CD4-positive, alpha-beta T cell (primary cell): ENCODE results near the gene XPC. TPM values are rescaled to one million over a fixed set of nuclear protein-coding genes. Genes with fewer than 3 reads are reported as not detected.
A peak's percentile ranks its signal among the peaks of the same experiment; 100 is the strongest.
"Not testable (repeated sequence)": the region's sequence is repeated elsewhere in the genome, so short reads cannot be mapped to it uniquely, and the experiment has no call there.

Experiments used
- ATAC-seq: fragments of 200-7000 bp; cut with Tn5 transposase; one replicate; pipeline ENCODE4 v1.10.0; 2022; ENCODE audit warnings: mild to moderate bottlenecking; ENCODE audit not compliant: poor library complexity
- CTCF ChIA-PET: fragments of 350-600 bp; sonication (Branson Sonifier 250); formaldehyde crosslinking; loops from one replicate; lab custom pipeline; 2021; ENCODE audit warnings: antibody characterized with exemption, inconsistent platforms; lab: Charles Lee
- POLR2A ChIA-PET: fragments of 350-600 bp; sonication (Branson Sonifier 250); formaldehyde crosslinking; loops from one replicate; lab custom pipeline; 2021; ENCODE audit warnings: antibody characterized with exemption, inconsistent platforms; lab: Charles Lee
- DNase-seq, 14 experiments: peaks; one replicate each; pipeline ENCODE4 v3.0.0-alpha.2; 2013 to 2020; ENCODE audit warnings: mixed read lengths in 2 of 14
- H3K27ac ChIP-seq, 2 donors: one replicate each; pipeline versions ENCODE4 v1.5.1 to v1.7.0; 2013; ENCODE audit warnings: low read length in 2 of 2, low read depth in 1 of 2, mild to moderate bottlenecking in 1 of 2
- H3K27me3 ChIP-seq, 2 experiments: 1 replicate in 1 of 2; 2 replicates in 1 of 2; pipeline versions ENCODE4 v1.6.1 to v1.7.0; 2013; ENCODE audit warnings: low read length in 2 of 2, control low read depth in 1 of 2, mild to moderate bottlenecking in 1 of 2, moderate library complexity in 1 of 2; ENCODE audit not compliant: insufficient read depth in 2 of 2, control insufficient read depth in 1 of 2
- H3K36me3 ChIP-seq: one replicate; pipeline ENCODE4 v1.6.1; 2013; ENCODE audit warnings: low read length, control low read depth; ENCODE audit not compliant: insufficient read depth
- H3K4me1 ChIP-seq: one replicate; pipeline ENCODE4 v1.6.1; 2013; ENCODE audit warnings: low read length, control low read depth; ENCODE audit not compliant: insufficient read depth
- H3K4me3 ChIP-seq: one replicate; pipeline ENCODE4 v1.5.1; 2013; ENCODE audit warnings: mild to moderate bottlenecking, low read length, moderate library complexity
- H3K9me3 ChIP-seq, 2 experiments: 1 replicate in 1 of 2; 2 replicates in 1 of 2; pipeline versions ENCODE4 v1.6.1 to v1.7.0; 2013; ENCODE audit warnings: low read length in 2 of 2, mild to moderate bottlenecking in 2 of 2, control low read depth in 1 of 2, moderate library complexity in 1 of 2; ENCODE audit not compliant: control insufficient read depth in 1 of 2, insufficient read depth in 1 of 2
- H3K27ac Mint-ChIP-seq: one replicate; pipeline ENCODE4 v1.8.0; 2020; ENCODE audit warnings: mixed read lengths
- H3K27me3 Mint-ChIP-seq: one replicate; pipeline ENCODE4 v1.8.0; 2021; ENCODE audit warnings: mixed read lengths
- H3K36me3 Mint-ChIP-seq: one replicate; pipeline ENCODE4 v1.8.0; 2021; ENCODE audit warnings: low read depth, mixed read lengths
- H3K4me1 Mint-ChIP-seq: one replicate; pipeline ENCODE4 v1.8.0; 2021; ENCODE audit warnings: low read depth, mixed read lengths
- H3K4me3 Mint-ChIP-seq: one replicate; pipeline ENCODE4 v1.8.0; 2020; ENCODE audit warnings: mild to moderate bottlenecking, mixed read lengths
- H3K9me3 Mint-ChIP-seq: one replicate; pipeline ENCODE4 v1.8.0; 2020; ENCODE audit warnings: mixed read lengths
- intact Hi-C, 2 experiments: fragments of 100-400 bp; cut with DNase I in 1 of 2; cut with micrococcal nuclease in 1 of 2; formaldehyde crosslinking; loops; one replicate each; pipeline versions ENCODE4 v1.15.1 to v1.9.0; 2023 to 2025; cut with DNase I, micrococcal nuclease
- total RNA-seq, 174 experiments: library from RNA in 2 of 174; stranded (reverse) in 2 of 174; gene quantifications; one replicate each; pipeline ENCODE4 v1.2.3 and lab custom pipeline; 2021 to 2026
- TF ChIP-seq, protein P1 (sequence below): fragments of 200-600 bp; IDR thresholded peaks from one replicate; pipeline ENCODE4 v1.8.0; 2022; ENCODE audit warnings: antibody characterized with exemption, mild to moderate bottlenecking

Gene XPC
- total RNA-seq, 2 experiments from 2014 or later: 59.2 to 65.1 TPM

DNA sequence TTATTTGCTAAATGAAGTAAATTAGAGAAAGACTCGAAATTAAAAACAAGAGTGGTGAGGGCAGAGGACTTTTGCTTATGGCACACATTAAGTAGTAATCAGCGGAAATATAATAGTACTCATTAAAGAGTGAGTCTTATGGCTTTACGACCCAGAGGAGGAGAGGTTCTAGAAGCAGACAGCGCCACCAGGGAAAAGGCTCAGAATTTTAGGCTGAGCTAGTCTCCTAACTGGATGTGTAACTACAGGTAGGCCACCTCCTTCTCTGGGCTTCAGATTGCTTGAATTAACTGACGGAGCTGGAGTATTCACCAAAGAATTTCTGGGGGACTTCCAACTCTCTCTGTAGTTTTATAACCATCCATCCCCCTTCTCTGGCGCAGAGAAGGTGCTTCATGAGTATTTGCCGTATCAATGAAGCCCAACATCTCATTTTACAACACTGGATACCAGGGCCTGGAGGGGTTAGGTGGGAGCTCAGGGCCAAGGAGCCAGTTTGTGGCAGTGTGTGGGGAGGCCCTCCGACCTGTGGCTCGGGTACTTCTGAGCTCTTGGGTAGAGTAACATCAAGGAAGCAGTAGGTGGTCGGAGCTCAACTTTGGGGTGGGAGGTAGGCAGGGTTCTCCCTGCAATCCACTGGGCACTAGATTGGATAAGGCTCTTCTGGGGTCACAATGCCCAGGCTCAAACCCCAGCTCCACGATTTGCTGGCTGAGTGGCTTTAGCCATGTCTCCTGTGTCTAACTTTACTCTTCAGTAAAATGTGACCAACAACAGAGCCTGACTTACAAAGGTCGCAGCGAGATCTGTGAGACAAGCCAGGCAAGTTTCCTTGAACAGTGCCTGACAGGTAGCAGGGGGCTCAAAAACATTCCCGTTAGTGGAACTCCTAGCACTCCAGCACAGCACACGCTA lies 54.8 kb downstream of the XPC start:
- peak overlapping the region; percentile 76 to 86 for H3K27ac ChIP-seq
- H3K4me1 ChIP-seq: peaks cover 53% of the 10 kb centered on the region
- intact Hi-C loops: loop anchor here (1.0 to 10.0 kb wide), 10 partner anchors 19 to 941 kb away; partner anchors contain the start of genes LSM3 (in 2 of the 2), XPC (in 2 of the 2), CCDC174 (in 1 of the 2) and HDAC11 (in 1 of the 2)
- Mint-ChIP-seq H3K27ac (peak overlapping the region; percentile 91), H3K4me3 (peak overlapping the region; percentile 97), H3K4me1 (peaks cover 71% of the 10 kb centered on the region), H3K36me3 (peaks cover 54% of the 10 kb centered on the region), H3K9me3 (no peaks in the 10 kb centered on the region), H3K27me3 (no peaks in the 10 kb centered on the region)
- CTCF ChIA-PET: interaction anchor here (1.1 to 4.1 kb wide), 3 partner anchors 9 to 243 kb away, joined by 3 to 44 read pairs (median 3); partner anchors contain the start of gene WNT7A
- POLR2A ChIA-PET: interaction anchor here (1.1 to 4.5 kb wide), 13 partner anchors 7 to 976 kb away, joined by 3 to 129 read pairs (median 10); partner anchors contain the start of genes CCDC174, HDAC11, LSM3 and RBSN
- peak overlapping the region; percentile 96 for H3K4me3 ChIP-seq
- H3K36me3 ChIP-seq: peaks cover 19% of the 10 kb centered on the region
- no peaks in the 10 kb centered on the region for H3K9me3 ChIP-seq
- no peaks in the 10 kb centered on the region for H3K27me3 ChIP-seq
- DNase-seq (peak in 1 of 14 experiments; percentile 28), ATAC-seq (no peak)
- TF ChIP-seq, protein P1, sequence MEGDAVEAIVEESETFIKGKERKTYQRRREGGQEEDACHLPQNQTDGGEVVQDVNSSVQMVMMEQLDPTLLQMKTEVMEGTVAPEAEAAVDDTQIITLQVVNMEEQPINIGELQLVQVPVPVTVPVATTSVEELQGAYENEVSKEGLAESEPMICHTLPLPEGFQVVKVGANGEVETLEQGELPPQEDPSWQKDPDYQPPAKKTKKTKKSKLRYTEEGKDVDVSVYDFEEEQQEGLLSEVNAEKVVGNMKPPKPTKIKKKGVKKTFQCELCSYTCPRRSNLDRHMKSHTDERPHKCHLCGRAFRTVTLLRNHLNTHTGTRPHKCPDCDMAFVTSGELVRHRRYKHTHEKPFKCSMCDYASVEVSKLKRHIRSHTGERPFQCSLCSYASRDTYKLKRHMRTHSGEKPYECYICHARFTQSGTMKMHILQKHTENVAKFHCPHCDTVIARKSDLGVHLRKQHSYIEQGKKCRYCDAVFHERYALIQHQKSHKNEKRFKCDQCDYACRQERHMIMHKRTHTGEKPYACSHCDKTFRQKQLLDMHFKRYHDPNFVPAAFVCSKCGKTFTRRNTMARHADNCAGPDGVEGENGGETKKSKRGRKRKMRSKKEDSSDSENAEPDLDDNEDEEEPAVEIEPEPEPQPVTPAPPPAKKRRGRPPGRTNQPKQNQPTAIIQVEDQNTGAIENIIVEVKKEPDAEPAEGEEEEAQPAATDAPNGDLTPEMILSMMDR: no peak

- H3K27ac Mint-ChIP-seq: peak overlapping the region; percentile 7
- Histone ChIP-seq H3K9me3 (no peaks in the 10 kb centered on the region), H3K36me3 (peaks cover 7% of the 10 kb centered on the region), H3K27ac (no peak overlapping the region), H3K27me3 (no peaks in the 10 kb centered on the region), H3K4me1 (peaks cover 41% of the 10 kb centered on the region), H3K4me3 (no peak overlapping the region)
- POLR2A ChIA-PET: interaction anchor here (2.9 to 4.5 kb wide), 3 partner anchors 21 to 642 kb away, joined by 10 to 129 read pairs (median 84); partner anchors contain the start of genes HDAC11, LSM3 and XPC
- H3K4me1 Mint-ChIP-seq: peaks cover 58% of the 10 kb centered on the region
- H3K9me3 Mint-ChIP-seq: no peaks in the 10 kb centered on the region
- TF ChIP-seq, protein P1: no peak
- intact Hi-C loops: loop anchor here (5.0 to 10.0 kb wide), 5 partner anchors 225 to 942 kb away; partner anchors contain the start of genes HDAC11 (in 1 of the 2), MRPS25 (in 1 of the 2) and NR2C2 (in 1 of the 2)
- H3K4me3 Mint-ChIP-seq: peak overlapping the region; percentile 68
- CTCF ChIA-PET: interaction anchor here (0.7 to 4.1 kb wide), 2 partner anchors 22 to 242 kb away, joined by 3 to 44 read pairs; no protein-coding TSS in a partner anchor
- H3K36me3 Mint-ChIP-seq: peaks cover 49% of the 10 kb centered on the region
- DNase-seq: no peak
- ATAC-seq: no peak
- no peaks in the 10 kb centered on the region for H3K27me3 Mint-ChIP-seq
Measured at GRCh38 chr3:14122301-14122700, 56.1 kb downstream of the XPC start.

- H3K4me1 Mint-ChIP-seq: peaks cover 54% of the 10 kb centered on the region
- H3K27me3 Mint-ChIP-seq: no peaks in the 10 kb centered on the region
- H3K27ac Mint-ChIP-seq: peak overlapping the region; percentile 7
- Histone ChIP-seq H3K36me3 (peaks cover 7% of the 10 kb centered on the region), H3K9me3 (no peaks in the 10 kb centered on the region), H3K4me3 (no peak overlapping the region), H3K27me3 (no peaks in the 10 kb centered on the region), H3K4me1 (peaks cover 36% of the 10 kb centered on the region), H3K27ac (no peak overlapping the region)
- ChIA-PET POLR2A (interaction anchor here (4.5 kb wide), 1 partner anchor 57 kb away, joined by 129 read pairs; the partner anchor contains the start of genes LSM3 and XPC), CTCF (no interaction called here)
- no peak for ATAC-seq
- peak overlapping the region; percentile 67 for H3K4me3 Mint-ChIP-seq
- no peak for DNase-seq
- intact Hi-C loops: loop anchor here (5.0 to 10.0 kb wide), 5 partner anchors 225 to 943 kb away; partner anchors contain the start of genes HDAC11 (in 1 of the 2), MRPS25 (in 1 of the 2) and NR2C2 (in 1 of the 2)
- H3K36me3 Mint-ChIP-seq: peaks cover 49% of the 10 kb centered on the region
- TF ChIP-seq, protein P1: no peak
- H3K9me3 Mint-ChIP-seq: no peaks in the 10 kb centered on the region
Measured at GRCh38 chr3:14121859-14122258, 56.5 kb downstream of the XPC start.

GRCh38 chr3:14120921-14121448 lies 57.4 kb downstream of the XPC start:
- POLR2A ChIA-PET, H3K4me3 ChIP-seq, H3K27ac Mint-ChIP-seq, H3K27ac ChIP-seq, H3K4me3 Mint-ChIP-seq, H3K27me3 ChIP-seq, H3K27me3 Mint-ChIP-seq, H3K9me3 ChIP-seq, ATAC-seq, CTCF ChIA-PET, DNase-seq, H3K9me3 Mint-ChIP-seq: not testable (repeated sequence)
- Mint-ChIP-seq H3K4me1 (peaks cover 45% of the 10 kb centered on the region), H3K36me3 (peaks cover 53% of the 10 kb centered on the region)
- Histone ChIP-seq H3K4me1 (peaks cover 28% of the 10 kb centered on the region), H3K36me3 (peaks cover 13% of the 10 kb centered on the region)
- intact Hi-C loops: loop anchor here (5.0 to 10.0 kb wide), 5 partner anchors 224 to 944 kb away; partner anchors contain the start of genes HDAC11 (in 1 of the 2), MRPS25 (in 1 of the 2) and NR2C2 (in 1 of the 2)
